NCI-H2227 (cell line): ENCODE results near the gene MAP1A.
A peak's percentile ranks its signal among the peaks of the same experiment; 100 is the strongest.
"Not testable (repeated sequence)": the region's sequence is repeated elsewhere in the genome, so short reads cannot be mapped to it uniquely, and the experiment has no call there.

Experiments
- DNase-seq: peaks from one replicate; lab custom pipeline; 2025; ENCODE audit not compliant: unreplicated experiment; lab: John Stamatoyannopoulos, UW

The MAP1A gene

GRCh38 chr15:43528542-43529007, 11.2 kb downstream of the MAP1A start:
- DNase-seq = no peak

DNA sequence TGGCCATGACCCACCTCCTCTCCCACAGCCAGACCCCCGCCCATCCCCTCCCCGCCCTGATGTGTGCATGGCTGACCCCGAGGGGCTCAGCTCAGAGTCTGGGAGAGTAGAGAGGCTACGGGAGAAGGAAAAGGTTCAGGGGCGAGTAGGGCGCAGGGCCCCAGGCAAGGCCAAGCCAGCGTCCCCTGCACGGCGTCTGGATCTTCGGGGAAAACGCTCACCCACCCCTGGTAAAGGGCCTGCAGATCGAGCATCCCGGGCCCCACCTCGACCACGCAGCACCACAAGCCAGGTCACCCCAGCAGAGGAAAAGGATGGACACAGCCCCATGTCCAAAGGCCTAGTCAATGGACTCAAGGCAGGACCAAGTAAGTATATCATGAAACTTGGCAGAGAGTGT, 11.7 kb downstream of the MAP1A start:
- DNase-seq = no peak

DNA sequence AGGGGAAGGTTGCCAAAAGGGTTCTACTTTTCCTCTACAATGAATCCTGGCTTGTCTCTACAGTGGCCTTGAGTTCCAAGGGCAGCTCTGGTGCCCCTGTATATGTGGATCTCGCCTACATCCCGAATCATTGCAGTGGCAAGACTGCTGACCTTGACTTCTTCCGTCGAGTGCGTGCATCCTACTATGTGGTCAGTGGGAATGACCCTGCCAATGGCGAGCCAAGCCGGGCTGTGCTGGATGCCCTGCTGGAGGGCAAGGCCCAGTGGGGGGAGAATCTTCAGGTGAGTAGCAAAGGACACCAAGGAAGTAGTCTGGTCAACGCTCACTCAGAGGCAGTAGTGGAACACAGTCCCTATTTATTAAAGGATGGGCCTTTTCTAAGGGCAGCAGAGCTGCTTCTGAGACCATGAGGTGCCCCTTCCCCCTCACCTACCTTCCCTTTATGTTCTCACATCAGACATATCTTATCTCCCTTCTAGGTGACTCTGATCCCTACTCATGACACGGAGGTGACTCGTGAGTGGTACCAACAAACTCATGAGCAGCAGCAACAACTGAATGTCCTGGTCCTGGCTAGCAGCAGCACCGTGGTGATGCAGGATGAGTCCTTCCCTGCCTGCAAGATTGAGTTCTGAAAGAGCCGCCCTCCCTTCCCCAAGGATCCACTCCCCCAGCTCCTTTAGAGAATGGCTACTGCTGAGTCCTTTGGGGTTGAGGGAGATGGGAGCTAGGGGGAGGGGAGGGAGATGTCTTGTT, 12.4 kb downstream of the MAP1A start:
- no peak for DNase-seq

DNA sequence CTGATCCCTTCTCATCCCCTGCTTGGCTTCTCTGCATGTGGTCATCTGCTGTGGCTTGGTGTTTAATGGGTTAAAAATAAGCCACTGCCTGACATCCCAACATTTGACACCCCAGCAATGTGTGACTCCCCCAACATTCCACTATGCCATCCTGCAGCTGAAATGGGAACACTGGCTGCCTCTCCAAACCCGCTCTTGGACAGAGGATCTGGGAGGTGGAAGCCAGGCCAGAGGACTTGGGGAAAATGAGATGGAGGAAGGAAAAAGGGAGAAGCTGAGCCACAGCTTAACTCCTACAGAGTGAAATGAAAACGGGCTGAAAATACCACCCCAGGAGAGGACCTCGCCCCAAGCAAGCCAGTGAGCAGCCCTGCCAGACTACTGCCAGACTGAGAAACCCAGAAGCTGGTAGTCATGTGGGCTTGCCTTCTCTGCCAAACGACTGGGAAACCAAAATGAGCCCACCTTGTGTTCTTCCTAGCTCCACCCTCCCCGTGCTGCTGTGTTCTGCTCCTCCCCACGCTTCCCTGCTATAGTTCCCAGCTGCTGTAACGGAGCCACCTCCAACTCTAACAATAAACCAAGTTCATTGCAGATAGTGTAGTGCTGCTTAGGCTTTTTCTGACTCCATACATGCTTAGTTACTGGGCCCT, 13.7 kb downstream of the MAP1A start:
- peak; percentile 35 for DNase-seq

DNA sequence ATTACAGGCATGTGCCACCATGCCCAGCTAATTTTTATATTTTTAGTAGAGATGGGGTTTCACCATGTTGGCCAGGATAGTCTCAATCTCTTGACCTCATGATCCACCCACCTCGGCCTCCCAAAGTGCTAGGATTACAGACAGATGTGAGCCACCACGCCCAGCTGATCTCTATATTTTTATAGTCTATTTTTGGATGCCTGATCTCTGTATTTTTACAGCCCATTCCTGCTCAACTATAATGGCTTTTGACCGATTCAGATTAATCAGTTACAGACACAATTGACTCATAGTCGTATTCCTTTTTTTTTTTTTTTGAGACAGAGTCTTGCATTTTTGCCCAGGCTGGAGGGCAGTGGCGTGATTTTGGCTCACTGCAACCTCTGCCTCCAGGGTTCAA, 15.4 kb downstream of the MAP1A start:
- not testable (repeated sequence) for DNase-seq

DNA sequence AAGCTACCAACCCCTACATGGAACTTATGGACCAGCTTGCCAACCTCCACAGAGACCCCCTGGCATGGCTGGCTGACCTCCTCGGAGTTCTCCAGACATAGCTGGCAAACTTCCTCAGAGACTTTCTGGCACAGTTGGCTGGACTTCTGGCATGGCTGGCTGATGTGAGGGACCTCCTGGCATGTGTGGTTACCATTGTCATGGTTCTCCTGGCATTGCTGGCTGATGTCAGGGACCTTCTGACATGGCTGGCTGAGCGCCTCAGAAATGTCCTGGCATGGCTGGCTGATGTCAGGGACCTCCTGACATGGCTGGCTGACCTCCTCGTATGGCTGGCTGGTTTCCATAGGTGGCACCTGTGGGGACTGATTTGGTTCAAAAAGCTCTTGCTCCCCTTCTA, 17.5 kb downstream of the MAP1A start:
- DNase-seq = no peak

DNA sequence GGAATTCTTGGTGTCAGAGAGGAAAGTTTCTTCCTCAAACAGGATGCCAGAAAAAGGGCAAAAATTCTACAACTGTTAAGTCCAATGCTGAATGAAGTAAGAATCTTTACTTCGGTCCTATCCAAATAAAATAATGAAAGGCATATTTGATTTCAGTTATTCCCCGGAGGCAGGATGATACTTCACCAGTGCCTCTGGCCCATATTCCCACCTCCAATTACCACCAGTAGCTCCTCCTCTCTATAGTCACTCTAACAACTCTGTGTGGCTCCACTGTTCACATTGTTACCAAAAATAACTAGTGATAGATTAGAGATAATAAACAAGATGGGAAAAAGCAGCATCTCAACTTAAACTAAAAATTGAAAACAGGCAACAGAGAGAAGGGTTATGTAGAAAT, 20.7 kb downstream of the MAP1A start:
- DNase-seq = no peak

- DNase-seq = no peak
Observed at GRCh38 chr15:43541785-43542184, 24.4 kb downstream of the MAP1A start.

DNA sequence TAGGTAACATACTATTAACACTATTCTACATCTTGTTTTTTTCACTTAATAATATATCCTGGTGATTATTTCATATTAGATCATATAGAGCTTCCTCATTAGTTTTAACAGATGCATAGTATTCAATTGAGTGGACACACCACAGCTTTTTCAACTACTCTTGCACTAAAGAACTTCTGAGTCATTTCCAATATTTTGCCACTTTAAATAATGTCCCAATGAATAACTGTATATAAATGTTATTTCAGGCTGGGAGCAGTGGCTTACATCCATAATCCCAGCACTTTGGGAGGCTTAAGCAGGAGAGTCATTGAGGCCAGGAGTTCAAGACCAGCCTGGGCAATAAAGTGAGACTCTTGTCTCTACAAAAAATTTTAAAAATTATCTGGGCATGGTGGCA, 26.9 kb downstream of the MAP1A start:
- no peak for DNase-seq

DNA sequence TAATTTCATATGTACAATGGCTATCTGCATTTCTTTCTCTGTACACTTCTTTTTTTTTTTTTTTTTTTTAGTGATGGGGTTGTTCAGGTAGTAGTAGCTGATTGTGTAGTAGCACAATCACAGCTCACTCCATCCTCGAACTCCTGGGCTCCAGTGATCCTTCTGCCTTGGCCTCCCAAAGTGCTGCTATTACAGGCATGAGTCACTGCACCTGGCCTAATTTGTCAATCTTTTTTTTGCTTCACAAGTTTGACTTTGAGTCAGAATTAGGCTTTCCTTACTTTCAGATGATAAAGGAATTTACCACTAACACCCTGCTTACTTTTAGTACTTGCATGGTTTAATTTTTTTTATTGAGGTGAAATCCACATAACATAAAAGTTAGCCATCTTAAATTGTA, 28.0 kb downstream of the MAP1A start:
- DNase-seq = no peak

DNA sequence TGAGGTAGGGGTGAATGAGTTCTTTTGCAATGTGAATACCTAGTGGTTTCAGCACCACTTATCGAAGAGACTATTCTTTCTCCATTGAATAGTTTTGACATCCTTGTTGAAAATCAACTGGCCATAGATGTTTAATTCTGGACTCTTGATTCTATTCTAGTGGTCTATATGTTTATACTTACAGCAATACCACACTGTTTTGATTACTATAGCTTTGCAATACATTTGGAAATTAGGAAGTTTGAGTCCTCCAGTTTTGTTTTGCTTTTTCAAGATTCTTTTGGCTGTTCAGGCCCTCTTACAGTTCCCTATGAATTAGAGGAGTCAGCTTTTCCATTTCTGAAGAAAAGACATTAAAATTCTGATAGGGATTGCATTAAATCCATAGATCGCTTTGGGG, 30.1 kb downstream of the MAP1A start:
- no peak for DNase-seq

- no peak for DNase-seq
Observed at GRCh38 chr15:43550527-43551363, 33.3 kb downstream of the MAP1A start.

DNA sequence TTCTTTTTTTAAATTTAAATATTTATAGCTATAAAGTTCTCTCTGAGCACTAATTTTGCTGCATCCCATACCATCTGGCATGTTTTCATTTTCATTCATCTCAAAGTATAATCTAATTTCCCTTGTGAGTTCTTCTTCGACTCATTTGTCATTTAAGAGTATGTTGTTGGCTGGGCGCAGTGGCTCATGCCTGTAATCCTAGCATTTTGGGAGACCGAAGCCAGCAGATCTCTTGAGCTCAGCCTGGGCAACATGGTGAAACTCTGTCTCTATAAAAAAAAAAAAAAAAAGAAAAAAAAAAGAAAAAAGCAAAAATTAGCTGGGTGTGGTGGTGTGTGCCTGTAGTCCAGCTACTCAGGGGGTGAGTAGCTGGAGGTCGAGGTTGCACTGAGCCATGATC, 34.8 kb downstream of the MAP1A start:
- DNase-seq = no peak

DNA sequence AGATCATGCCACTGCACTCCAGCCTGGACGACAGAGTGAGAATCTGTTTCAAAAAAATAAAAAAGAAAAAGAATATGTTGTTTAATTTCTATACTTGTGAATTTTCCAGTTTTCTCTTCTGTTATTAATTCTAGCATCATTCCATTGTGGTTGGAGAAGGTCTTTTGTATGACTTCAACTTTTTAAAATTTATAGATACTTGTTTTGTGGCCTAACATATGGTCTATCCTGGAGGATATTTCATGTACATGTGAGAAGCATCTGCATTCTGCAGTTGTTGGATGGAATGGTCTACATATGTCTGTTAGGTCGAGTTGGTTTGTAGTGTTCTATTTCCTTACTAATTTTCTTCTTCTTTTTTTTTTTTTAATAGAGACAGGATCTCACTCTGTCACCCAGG, 35.6 kb downstream of the MAP1A start:
- no peak for DNase-seq

GRCh38 chr15:43562753-43563152, 45.3 kb downstream of the MAP1A start:
- DNase-seq = not testable (repeated sequence)

DNA sequence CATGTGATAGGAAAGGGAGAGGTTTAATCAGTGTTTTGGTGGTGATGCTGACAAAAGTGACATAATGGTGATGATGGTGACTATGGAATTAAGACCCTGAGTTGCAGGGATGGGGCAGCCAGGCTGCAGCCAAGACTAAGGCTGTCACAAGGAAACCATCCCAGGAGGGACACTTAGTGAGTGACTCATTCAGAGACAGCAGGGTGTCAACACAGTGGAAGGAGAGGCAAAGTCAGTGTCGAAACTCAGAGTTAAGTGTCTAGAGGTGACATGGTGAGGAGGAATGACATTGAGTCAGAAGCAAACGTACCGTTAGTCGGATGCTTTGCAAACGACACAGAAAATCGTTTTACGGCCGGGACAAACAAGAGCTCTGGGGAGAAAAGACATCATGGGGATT, 46.4 kb downstream of the MAP1A start:
- not testable (repeated sequence) for DNase-seq

- DNase-seq = not testable (repeated sequence)
Observed at GRCh38 chr15:43566615-43567014, 49.2 kb downstream of the MAP1A start.

- not testable (repeated sequence) for DNase-seq
Observed at GRCh38 chr15:43574607-43575006, 57.2 kb downstream of the MAP1A start.
